HG02884 (cell line): ENCODE data around the gene FCHO2.

ENCODE experiments used
- ATAC-seq: cut with Tn5 transposase; IDR thresholded peaks from one replicate; pipeline ENCODE4 v1.9.1; 2021; ENCODE audit warnings: mild to moderate bottlenecking, moderate library complexity; ENCODE audit not compliant: unreplicated experiment

The FCHO2 gene

GRCh38 chr5:73104326-73104725 is 148.5 kb downstream of the FCHO2 start:
- no peak for ATAC-seq

GRCh38 chr5:73106335-73106734 is 150.5 kb downstream of the FCHO2 start:
- ATAC-seq = no peak

GRCh38 chr5:73110190-73110589 is 154.3 kb downstream of the FCHO2 start:
- no peak for ATAC-seq

- no peak for ATAC-seq
Measured at GRCh38 chr5:73111536-73111935, 155.7 kb downstream of the FCHO2 start.

- no peak for ATAC-seq
Measured at GRCh38 chr5:73112359-73112758, 156.5 kb downstream of the FCHO2 start.

GRCh38 chr5:73114044-73114688 is 158.3 kb downstream of the FCHO2 start:
- no peak for ATAC-seq

GRCh38 chr5:73115399-73116051 is 159.7 kb downstream of the FCHO2 start:
- ATAC-seq = no peak

- no peak for ATAC-seq
Measured at GRCh38 chr5:73116506-73116905, 160.7 kb downstream of the FCHO2 start.

GRCh38 chr5:73117088-73117740 is 161.4 kb downstream of the FCHO2 start:
- no peak for ATAC-seq

- no peak for ATAC-seq
Measured at GRCh38 chr5:73118391-73118973, 162.6 kb downstream of the FCHO2 start.

GRCh38 chr5:73119451-73120157 is 163.8 kb downstream of the FCHO2 start:
- no peak for ATAC-seq

- ATAC-seq = no peak
Measured at GRCh38 chr5:73120222-73121118, 164.6 kb downstream of the FCHO2 start, which contains the start of gene TMEM171. Gene TMEM171 (plus strand): TSS chr5:73120575. CDS start chr5:73123374, 2,799 bp downstream.

- no peak for ATAC-seq
Measured at GRCh38 chr5:73121119-73121463, 165.2 kb downstream of the FCHO2 start.

GRCh38 chr5:73122875-73123810 is 167.3 kb downstream of the FCHO2 start:
- ATAC-seq = no peak

- no peak for ATAC-seq
Measured at GRCh38 chr5:73125289-73125688, 169.4 kb downstream of the FCHO2 start.

GRCh38 chr5:73126381-73126780 is 170.5 kb downstream of the FCHO2 start:
- no peak for ATAC-seq

GRCh38 chr5:73126957-73127356 is 171.1 kb downstream of the FCHO2 start:
- ATAC-seq = no peak

- no peak for ATAC-seq
Measured at GRCh38 chr5:73129143-73129542, 173.3 kb downstream of the FCHO2 start.

GRCh38 chr5:73130811-73131210 is 175.0 kb downstream of the FCHO2 start:
- ATAC-seq = no peak
